Kidney glomerular epithelial cell (primary cell): ENCODE measurements around the gene DIO3.

Source experiments
- DNase-seq: peaks from one replicate; lab custom pipeline; 2025; lab: John Stamatoyannopoulos, UW

DIO3 gene

GRCh38 chr14:101561145-101561896 is at the start of gene DIO3:
Gene DIO3, plus strand, starts transcription at chr14:101561495.
- DNase-seq: no peak

GRCh38 chr14:101511620-101512375 is 49.5 kb upstream of the DIO3 start:
- DNase-seq: no peak

- DNase-seq: no peak
These were observed 49.0 kb upstream of the DIO3 start for GRCh38 chr14:101512376-101512695.

GRCh38 chr14:101514136-101514535 is 47.2 kb upstream of the DIO3 start:
- no peak for DNase-seq

- DNase-seq: no peak
These were observed 44.9 kb upstream of the DIO3 start for GRCh38 chr14:101516401-101516800.

GRCh38 chr14:101518611-101519473 is 42.5 kb upstream of the DIO3 start:
- no peak for DNase-seq

GRCh38 chr14:101520621-101521472 is 40.4 kb upstream of the DIO3 start:
- no peak for DNase-seq

- no peak for DNase-seq
These were observed 39.8 kb upstream of the DIO3 start for GRCh38 chr14:101521473-101521915.

- no peak for DNase-seq
These were observed 39.3 kb upstream of the DIO3 start for GRCh38 chr14:101521978-101522377.

GRCh38 chr14:101525640-101526527 is 35.4 kb upstream of the DIO3 start:
- DNase-seq: no peak

- no peak for DNase-seq
These were observed 33.3 kb upstream of the DIO3 start for GRCh38 chr14:101527987-101528386.

- no peak for DNase-seq
These were observed 32.2 kb upstream of the DIO3 start for GRCh38 chr14:101529079-101529478.

GRCh38 chr14:101534198-101534597 is 27.1 kb upstream of the DIO3 start:
- DNase-seq: no peak

- no peak for DNase-seq
These were observed 26.1 kb upstream of the DIO3 start for GRCh38 chr14:101535232-101535631.

GRCh38 chr14:101535701-101536207 is 25.5 kb upstream of the DIO3 start:
- DNase-seq: no peak

GRCh38 chr14:101537286-101537685 is 24.0 kb upstream of the DIO3 start:
- DNase-seq: no peak

GRCh38 chr14:101538878-101539277 is 22.4 kb upstream of the DIO3 start:
- no peak for DNase-seq

GRCh38 chr14:101539880-101540279 is 21.4 kb upstream of the DIO3 start:
- DNase-seq: no peak

- no peak for DNase-seq
These were observed 20.5 kb upstream of the DIO3 start for GRCh38 chr14:101540481-101541462.
